HEK293 (cell line): ENCODE data around the gene DNAH5.

ENCODE experiments used
- CTCF ChIA-PET: fragments of 350-600 bp; formaldehyde crosslinking; extraction: SDS; loops from one replicate; lab custom pipeline; 2021; ENCODE audit warnings: antibody characterized with exemption; lab: Yijun Ruan, JAX
- POLR2A ChIA-PET: fragments of 300-600 bp; formaldehyde crosslinking; extraction: SDS; loops from one replicate; lab custom pipeline; 2020; ENCODE audit warnings: antibody characterized with exemption, inconsistent platforms; lab: Yijun Ruan, JAX
- H3K27ac ChIP-seq: fragments of 200-500 bp; sonication (Bioruptor generic); 2 replicates; pipeline ENCODE4 v1.5.1; 2014; ENCODE audit warnings: low read depth, low read length, control low read depth, inconsistent platforms; ENCODE audit errors: extremely low read depth
- H3K36me3 ChIP-seq, 2 experiments: fragments of 200-500 bp in 1 of 2; sonication (Bioruptor generic) in 1 of 2; 1 replicate in 1 of 2; 2 replicates in 1 of 2; pipeline ENCODE4 v1.5.1; 2014 to 2017; ENCODE audit warnings: inconsistent platforms in 2 of 2, low read length in 2 of 2; ENCODE audit not compliant: control insufficient read depth in 2 of 2, insufficient read depth in 1 of 2
- H3K4me1 ChIP-seq: fragments of 200-500 bp; sonication (Bioruptor generic); 2 replicates; pipeline ENCODE4 v1.5.1; 2014; ENCODE audit warnings: mild to moderate bottlenecking, low read length, inconsistent platforms; ENCODE audit not compliant: control insufficient read depth, insufficient read depth
- H3K4me3 ChIP-seq: 2 replicates; pipeline ENCODE4 v1.5.1; 2011; ENCODE audit warnings: low read depth, mild to moderate bottlenecking, control low read depth, low read length, moderate library complexity
- H3K9me3 ChIP-seq: fragments of 200-500 bp; sonication (Bioruptor generic); 2 replicates; pipeline ENCODE4 v1.5.1; 2014; ENCODE audit warnings: low read depth, low read length, inconsistent platforms; ENCODE audit not compliant: control insufficient read depth, insufficient read depth
- PRDM4 ChIP-seq: fragments of 450-650 bp; formaldehyde crosslinking; IDR thresholded peaks from 2 replicates; pipeline ENCODE4 v1.5.1; 2017; ENCODE audit warnings: missing biosample characterization, missing genetic modification characterization
- SCRT1 ChIP-seq: fragments of 450-650 bp; formaldehyde crosslinking; IDR thresholded peaks from 2 replicates; pipeline ENCODE4 v1.5.1; 2016; ENCODE audit warnings: missing biosample characterization, missing genetic modification characterization, borderline replicate concordance
- ZBTB17 ChIP-seq: fragments of 450-650 bp; formaldehyde crosslinking; IDR thresholded peaks from 2 replicates; pipeline ENCODE4 v1.5.1; 2016; ENCODE audit warnings: missing biosample characterization, missing genetic modification characterization
- ZNF114 ChIP-seq: fragments of 450-650 bp; formaldehyde crosslinking; IDR thresholded peaks from 2 replicates; pipeline ENCODE4 v1.5.0; 2017; ENCODE audit warnings: missing biosample characterization, missing genetic modification characterization
- ZNF133 ChIP-seq: fragments of 450-650 bp; formaldehyde crosslinking; IDR thresholded peaks from 2 replicates; pipeline ENCODE4 v1.5.1; 2016; ENCODE audit warnings: missing biosample characterization, missing genetic modification characterization
- ZNF280C ChIP-seq: fragments of 450-650 bp; formaldehyde crosslinking; IDR thresholded peaks from 2 replicates; pipeline ENCODE4 v1.5.1; 2016; ENCODE audit warnings: missing biosample characterization, missing genetic modification characterization
- ZNF354C ChIP-seq: fragments of 450-650 bp; formaldehyde crosslinking; IDR thresholded peaks from 2 replicates; pipeline ENCODE4 v1.5.1; 2016; ENCODE audit warnings: missing biosample characterization, missing genetic modification characterization, low read depth, borderline replicate concordance
- ZNF37A ChIP-seq: fragments of 450-650 bp; IDR thresholded peaks from 2 replicates; pipeline ENCODE4 v1.5.1; 2018; ENCODE audit warnings: missing biosample characterization, missing genetic modification characterization
- ZNF404 ChIP-seq: fragments of 450-650 bp; formaldehyde crosslinking; IDR thresholded peaks from 2 replicates; pipeline ENCODE4 v1.5.1; 2017; ENCODE audit warnings: missing biosample characterization, missing genetic modification characterization
- ZNF514 ChIP-seq: fragments of 450-650 bp; formaldehyde crosslinking; IDR thresholded peaks from 2 replicates; pipeline ENCODE4 v1.5.1; 2016; ENCODE audit warnings: missing biosample characterization, missing genetic modification characterization
- ZNF600 ChIP-seq: fragments of 450-650 bp; formaldehyde crosslinking; IDR thresholded peaks from 2 replicates; pipeline ENCODE4 v1.5.1; 2016; ENCODE audit warnings: missing biosample characterization, missing genetic modification characterization
- ZNF623 ChIP-seq: fragments of 450-650 bp; formaldehyde crosslinking; IDR thresholded peaks from 2 replicates; pipeline ENCODE4 v1.5.1; 2016; ENCODE audit warnings: missing biosample characterization, missing genetic modification characterization
- ZNF654 ChIP-seq: fragments of 450-650 bp; formaldehyde crosslinking; IDR thresholded peaks from 2 replicates; pipeline ENCODE4 v1.5.1; 2016; ENCODE audit warnings: low read depth, missing biosample characterization, missing genetic modification characterization
- TF ChIP-seq, protein P1 (sequence below): fragments of 450-650 bp; formaldehyde crosslinking; IDR thresholded peaks from 2 replicates; pipeline ENCODE4 v1.5.1; 2016; ENCODE audit warnings: missing biosample characterization, missing genetic modification characterization
- TF ChIP-seq, protein P2 (sequence below): fragments of 450-650 bp; formaldehyde crosslinking; IDR thresholded peaks from 2 replicates; pipeline ENCODE4 v1.5.1; 2016; ENCODE audit warnings: missing biosample characterization, missing genetic modification characterization
- TF ChIP-seq, protein P3 (sequence below): fragments of 450-650 bp; formaldehyde crosslinking; IDR thresholded peaks from 2 replicates; pipeline ENCODE4 v1.5.1; 2016; ENCODE audit warnings: missing biosample characterization, missing genetic modification characterization

The DNAH5 gene

DNA sequence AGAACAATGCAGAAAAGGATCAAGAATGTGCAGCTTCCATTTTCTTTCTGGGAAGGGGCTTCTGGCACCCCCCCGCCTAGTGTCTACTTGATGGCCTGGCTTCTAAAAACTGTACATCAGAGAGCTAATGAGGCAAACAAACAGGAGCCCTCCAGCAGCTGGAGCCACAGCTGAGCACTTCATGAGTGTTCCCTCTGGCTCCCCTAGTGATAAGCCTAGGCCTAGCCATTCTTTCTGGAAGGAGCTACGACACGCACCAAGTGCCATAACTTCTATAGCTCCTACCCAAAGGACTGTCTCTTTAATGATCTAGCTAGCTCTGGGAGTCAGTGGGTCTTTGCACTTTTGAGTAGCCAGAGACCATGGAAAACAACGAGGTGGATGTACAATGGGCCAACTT lies 66.1 kb downstream of the DNAH5 start:
- POLR2A ChIA-PET, result no interaction called here
- Histone ChIP-seq H3K4me1 (no peaks in the 10 kb centered on the region), H3K36me3 (no peaks in the 10 kb centered on the region), H3K9me3 (no peaks in the 10 kb centered on the region), H3K27ac (no peak overlapping the region), H3K4me3 (no peak overlapping the region)
- CTCF ChIA-PET, result interaction anchor here (0.6 kb wide), 2 partner anchors 23 to 33 kb away, joined by 3 to 6 read pairs; no protein-coding TSS in a partner anchor
- TF ChIP-seq SCRT1 (tag by site-specific recombination) (no peak), ZNF114 (tag by site-specific recombination) (no peak), ZNF280C (tag by site-specific recombination) (no peak), ZNF133 (no peak), ZNF623 (tag by site-specific recombination) (no peak), ZNF600 (tag by site-specific recombination) (no peak), PRDM4 (tag by site-specific recombination) (no peak), ZNF354C (tag by site-specific recombination) (no peak), ZBTB17 (no peak), ZNF404 (tag by site-specific recombination) (no peak), ZNF514 (tag by site-specific recombination) (no peak)
- TF ChIP-seq, protein P1, sequence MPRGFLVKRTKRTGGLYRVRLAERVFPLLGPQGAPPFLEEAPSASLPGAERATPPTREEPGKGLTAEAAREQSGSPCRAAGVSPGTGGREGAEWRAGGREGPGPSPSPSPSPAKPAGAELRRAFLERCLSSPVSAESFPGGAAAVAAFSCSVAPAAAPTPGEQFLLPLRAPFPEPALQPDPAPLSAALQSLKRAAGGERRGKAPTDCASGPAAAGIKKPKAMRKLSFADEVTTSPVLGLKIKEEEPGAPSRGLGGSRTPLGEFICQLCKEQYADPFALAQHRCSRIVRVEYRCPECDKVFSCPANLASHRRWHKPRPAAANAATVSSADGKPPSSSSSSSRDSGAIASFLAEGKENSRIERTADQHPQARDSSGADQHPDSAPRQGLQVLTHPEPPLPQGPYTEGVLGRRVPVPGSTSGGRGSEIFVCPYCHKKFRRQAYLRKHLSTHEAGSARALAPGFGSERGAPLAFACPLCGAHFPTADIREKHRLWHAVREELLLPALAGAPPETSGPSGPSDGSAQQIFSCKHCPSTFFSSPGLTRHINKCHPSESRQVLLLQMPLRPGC, result no peak
- TF ChIP-seq, protein P2, sequence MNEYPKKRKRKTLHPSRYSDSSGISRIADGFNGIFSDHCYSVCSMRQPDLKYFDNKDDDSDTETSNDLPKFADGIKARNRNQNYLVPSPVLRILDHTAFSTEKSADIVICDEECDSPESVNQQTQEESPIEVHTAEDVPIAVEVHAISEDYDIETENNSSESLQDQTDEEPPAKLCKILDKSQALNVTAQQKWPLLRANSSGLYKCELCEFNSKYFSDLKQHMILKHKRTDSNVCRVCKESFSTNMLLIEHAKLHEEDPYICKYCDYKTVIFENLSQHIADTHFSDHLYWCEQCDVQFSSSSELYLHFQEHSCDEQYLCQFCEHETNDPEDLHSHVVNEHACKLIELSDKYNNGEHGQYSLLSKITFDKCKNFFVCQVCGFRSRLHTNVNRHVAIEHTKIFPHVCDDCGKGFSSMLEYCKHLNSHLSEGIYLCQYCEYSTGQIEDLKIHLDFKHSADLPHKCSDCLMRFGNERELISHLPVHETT (tag by site-specific recombination), result no peak

- CTCF ChIA-PET, result interaction anchor here (0.6 to 1.6 kb wide), 2 partner anchors 90 to 584 kb away, joined by 4 to 6 read pairs; no protein-coding TSS in a partner anchor
- H3K4me1 ChIP-seq, result no peaks in the 10 kb centered on the region
- TF ChIP-seq, protein P3, sequence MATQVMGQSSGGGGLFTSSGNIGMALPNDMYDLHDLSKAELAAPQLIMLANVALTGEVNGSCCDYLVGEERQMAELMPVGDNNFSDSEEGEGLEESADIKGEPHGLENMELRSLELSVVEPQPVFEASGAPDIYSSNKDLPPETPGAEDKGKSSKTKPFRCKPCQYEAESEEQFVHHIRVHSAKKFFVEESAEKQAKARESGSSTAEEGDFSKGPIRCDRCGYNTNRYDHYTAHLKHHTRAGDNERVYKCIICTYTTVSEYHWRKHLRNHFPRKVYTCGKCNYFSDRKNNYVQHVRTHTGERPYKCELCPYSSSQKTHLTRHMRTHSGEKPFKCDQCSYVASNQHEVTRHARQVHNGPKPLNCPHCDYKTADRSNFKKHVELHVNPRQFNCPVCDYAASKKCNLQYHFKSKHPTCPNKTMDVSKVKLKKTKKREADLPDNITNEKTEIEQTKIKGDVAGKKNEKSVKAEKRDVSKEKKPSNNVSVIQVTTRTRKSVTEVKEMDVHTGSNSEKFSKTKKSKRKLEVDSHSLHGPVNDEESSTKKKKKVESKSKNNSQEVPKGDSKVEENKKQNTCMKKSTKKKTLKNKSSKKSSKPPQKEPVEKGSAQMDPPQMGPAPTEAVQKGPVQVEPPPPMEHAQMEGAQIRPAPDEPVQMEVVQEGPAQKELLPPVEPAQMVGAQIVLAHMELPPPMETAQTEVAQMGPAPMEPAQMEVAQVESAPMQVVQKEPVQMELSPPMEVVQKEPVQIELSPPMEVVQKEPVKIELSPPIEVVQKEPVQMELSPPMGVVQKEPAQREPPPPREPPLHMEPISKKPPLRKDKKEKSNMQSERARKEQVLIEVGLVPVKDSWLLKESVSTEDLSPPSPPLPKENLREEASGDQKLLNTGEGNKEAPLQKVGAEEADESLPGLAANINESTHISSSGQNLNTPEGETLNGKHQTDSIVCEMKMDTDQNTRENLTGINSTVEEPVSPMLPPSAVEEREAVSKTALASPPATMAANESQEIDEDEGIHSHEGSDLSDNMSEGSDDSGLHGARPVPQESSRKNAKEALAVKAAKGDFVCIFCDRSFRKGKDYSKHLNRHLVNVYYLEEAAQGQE (tag by site-specific recombination), result peak; percentile 96
- TF ChIP-seq ZNF37A (tag by site-specific recombination), result no peak
- no peak for TF ChIP-seq ZNF654 (tag by site-specific recombination)
- no peaks in the 10 kb centered on the region for H3K9me3 ChIP-seq
- no peaks in the 10 kb centered on the region for H3K36me3 ChIP-seq
- POLR2A ChIA-PET, result no interaction called here
- no peak overlapping the region for H3K27ac ChIP-seq
- no peak overlapping the region for H3K4me3 ChIP-seq
Measured at GRCh38 chr5:13866792-13867191, 77.7 kb downstream of the DNAH5 start.
